ENCODE results near the gene FGF18.

Gene FGF18

DNA sequence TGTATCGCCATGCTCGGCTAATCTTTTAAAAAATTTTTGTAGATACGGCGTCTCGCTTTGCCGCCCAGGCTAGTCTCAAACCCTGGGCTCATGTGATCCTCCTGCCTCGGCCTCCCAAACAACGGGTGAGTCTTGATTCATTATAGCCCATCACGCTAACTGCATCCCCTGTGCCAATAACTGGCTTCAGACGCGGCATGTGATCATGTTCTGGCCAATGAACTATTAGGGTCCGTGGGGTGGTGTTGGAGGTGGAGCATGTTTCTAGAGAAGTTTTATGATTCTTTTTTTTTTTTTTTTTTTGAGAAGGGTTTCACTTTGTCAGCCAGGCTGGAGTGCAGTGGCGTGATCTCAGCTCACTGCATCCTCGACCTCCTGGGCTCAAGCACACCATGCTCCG is 51.0 kb downstream of the FGF18 start:
- no peaks in the 10 kb centered on the region for H3K79me2 ChIP-seq (ENCODE audit: insufficient read depth, low read length)

DNA sequence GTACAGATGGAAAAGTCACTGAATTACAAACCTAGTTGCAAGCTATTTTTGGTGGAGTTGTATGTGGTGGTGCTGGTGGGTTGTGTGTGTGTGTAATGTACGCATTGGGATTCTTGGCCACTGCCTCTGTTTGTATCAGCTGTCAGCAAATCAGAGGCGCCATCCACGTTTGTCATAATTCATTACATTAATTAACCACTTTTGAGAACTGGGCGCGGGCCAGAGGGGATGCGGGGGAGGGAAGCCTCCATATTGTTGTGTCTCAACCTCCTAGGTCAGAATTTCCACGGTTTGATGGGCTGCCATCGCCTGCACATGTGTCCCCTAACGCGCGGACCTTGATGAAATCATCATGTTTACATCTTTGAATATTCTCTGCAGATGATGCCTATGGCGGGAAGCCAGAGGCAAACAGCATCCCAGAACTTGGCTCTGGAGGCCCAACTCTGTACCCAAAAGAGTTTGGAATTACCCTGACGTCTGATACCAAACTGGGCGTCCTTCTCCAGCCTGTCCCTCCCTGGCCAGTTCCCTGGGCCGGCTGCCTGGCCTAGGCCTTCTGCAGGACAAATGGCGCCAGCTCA is 54.9 kb downstream of the FGF18 start:
- Histone ChIP-seq H3F3A (ENCODE audit: insufficient read depth, low read length) (no peaks in the 10 kb centered on the region), H3K27me3 (ENCODE audit: insufficient read depth, low read length) (no peaks in the 10 kb centered on the region), H3K9me2 (ENCODE audit: low read depth, low read length) (no peaks in the 10 kb centered on the region), H3K4me1 (ENCODE audit: insufficient read depth, low read length, severe bottlenecking) (no peaks in the 10 kb centered on the region), H4K20me1 (ENCODE audit: insufficient read depth, low read length) (no peaks in the 10 kb centered on the region), H3K9ac (ENCODE audit: low read length) (no peak overlapping the region), H3K4me2 (ENCODE audit: low read length) (no peak overlapping the region), H3K79me2 (ENCODE audit: insufficient read depth, low read length) (no peaks in the 10 kb centered on the region), H3K4me3 (ENCODE audit: low read depth, low read length, poor library complexity, severe bottlenecking) (no peak overlapping the region), H3K9me3 (ENCODE audit: low read length) (no peaks in the 10 kb centered on the region), H3K36me3 (ENCODE audit: insufficient read depth, low read length) (no peaks in the 10 kb centered on the region), H3K27ac (ENCODE audit: low read depth, low read length, poor library complexity, severe bottlenecking) (no peak overlapping the region), H2AFZ (ENCODE audit: low read length) (no peak overlapping the region)
- TF ChIP-seq EZH2 (IDR thresholded peaks at IDR 0.05; ENCODE audit: borderline replicate concordance, low read length) = no peak
- TF ChIP-seq, protein P1, sequence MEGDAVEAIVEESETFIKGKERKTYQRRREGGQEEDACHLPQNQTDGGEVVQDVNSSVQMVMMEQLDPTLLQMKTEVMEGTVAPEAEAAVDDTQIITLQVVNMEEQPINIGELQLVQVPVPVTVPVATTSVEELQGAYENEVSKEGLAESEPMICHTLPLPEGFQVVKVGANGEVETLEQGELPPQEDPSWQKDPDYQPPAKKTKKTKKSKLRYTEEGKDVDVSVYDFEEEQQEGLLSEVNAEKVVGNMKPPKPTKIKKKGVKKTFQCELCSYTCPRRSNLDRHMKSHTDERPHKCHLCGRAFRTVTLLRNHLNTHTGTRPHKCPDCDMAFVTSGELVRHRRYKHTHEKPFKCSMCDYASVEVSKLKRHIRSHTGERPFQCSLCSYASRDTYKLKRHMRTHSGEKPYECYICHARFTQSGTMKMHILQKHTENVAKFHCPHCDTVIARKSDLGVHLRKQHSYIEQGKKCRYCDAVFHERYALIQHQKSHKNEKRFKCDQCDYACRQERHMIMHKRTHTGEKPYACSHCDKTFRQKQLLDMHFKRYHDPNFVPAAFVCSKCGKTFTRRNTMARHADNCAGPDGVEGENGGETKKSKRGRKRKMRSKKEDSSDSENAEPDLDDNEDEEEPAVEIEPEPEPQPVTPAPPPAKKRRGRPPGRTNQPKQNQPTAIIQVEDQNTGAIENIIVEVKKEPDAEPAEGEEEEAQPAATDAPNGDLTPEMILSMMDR (IDR thresholded peaks at IDR 0.05; ENCODE audit: low read length) = no peak

More for the DNA sequence above, 51.0 kb downstream of the FGF18 start:
- H3K4me2 ChIP-seq (ENCODE audit: low read length) = no peak overlapping the region
- no peak overlapping the region for H2AFZ ChIP-seq (ENCODE audit: low read length)
- H3K36me3 ChIP-seq (ENCODE audit: insufficient read depth, low read length) = no peaks in the 10 kb centered on the region
- no peaks in the 10 kb centered on the region for H3K9me3 ChIP-seq (ENCODE audit: low read length)
- no peaks in the 10 kb centered on the region for H3K9me2 ChIP-seq (ENCODE audit: low read depth, low read length)
- H3K4me1 ChIP-seq (ENCODE audit: insufficient read depth, low read length, severe bottlenecking) = no peaks in the 10 kb centered on the region
- H4K20me1 ChIP-seq (ENCODE audit: insufficient read depth, low read length) = no peaks in the 10 kb centered on the region
- TF ChIP-seq, protein P1 (IDR thresholded peaks at IDR 0.05; ENCODE audit: low read length) = no peak
- TF ChIP-seq EZH2 (IDR thresholded peaks at IDR 0.05; ENCODE audit: borderline replicate concordance, low read length) = no peak
- H3F3A ChIP-seq (ENCODE audit: insufficient read depth, low read length) = no peaks in the 10 kb centered on the region
- no peak overlapping the region for H3K9ac ChIP-seq (ENCODE audit: low read length)
- no peak overlapping the region for H3K27ac ChIP-seq (ENCODE audit: low read depth, low read length, poor library complexity, severe bottlenecking)
- H3K27me3 ChIP-seq (ENCODE audit: insufficient read depth, low read length) = 0 out of 2 replicates have a peak, but pooled peaks cover 6% of the 10 kb centered on the region
- no peak overlapping the region for H3K4me3 ChIP-seq (ENCODE audit: low read depth, low read length, poor library complexity, severe bottlenecking)

DNA sequence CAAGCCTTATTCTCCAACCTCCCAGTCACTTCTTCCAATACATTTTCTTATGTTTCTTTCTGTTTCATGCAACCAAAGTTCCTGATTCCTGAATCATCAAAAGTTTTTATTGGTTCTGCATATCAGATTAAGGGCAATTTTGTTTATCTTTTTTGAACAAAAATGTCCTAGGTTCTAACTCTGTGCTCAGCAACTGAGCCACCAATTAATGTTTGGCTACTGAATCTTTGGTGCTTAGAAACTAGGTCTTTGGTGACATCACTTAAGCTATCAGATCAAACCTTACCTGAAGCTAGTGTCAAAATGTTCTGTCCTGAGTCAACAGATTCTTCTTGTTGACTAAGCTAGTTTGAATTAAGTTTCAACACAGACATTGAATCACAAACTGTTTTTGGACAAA is 56.1 kb downstream of the FGF18 start:
- Histone ChIP-seq H3K4me1 (ENCODE audit: insufficient read depth, low read length, severe bottlenecking) (no peaks in the 10 kb centered on the region), H3K9ac (ENCODE audit: low read length) (no peak overlapping the region), H3K4me2 (ENCODE audit: low read length) (no peak overlapping the region), H3K79me2 (ENCODE audit: insufficient read depth, low read length) (no peaks in the 10 kb centered on the region), H3K9me3 (ENCODE audit: low read length) (no peaks in the 10 kb centered on the region), H4K20me1 (ENCODE audit: insufficient read depth, low read length) (no peaks in the 10 kb centered on the region), H2AFZ (ENCODE audit: low read length) (no peak overlapping the region), H3F3A (ENCODE audit: insufficient read depth, low read length) (no peaks in the 10 kb centered on the region), H3K4me3 (ENCODE audit: low read depth, low read length, poor library complexity, severe bottlenecking) (no peak overlapping the region), H3K27me3 (ENCODE audit: insufficient read depth, low read length) (no peaks in the 10 kb centered on the region), H3K36me3 (ENCODE audit: insufficient read depth, low read length) (no peaks in the 10 kb centered on the region), H3K27ac (ENCODE audit: low read depth, low read length, poor library complexity, severe bottlenecking) (no peak overlapping the region), H3K9me2 (ENCODE audit: low read depth, low read length) (no peaks in the 10 kb centered on the region)
- TF ChIP-seq EZH2 (IDR thresholded peaks at IDR 0.05; ENCODE audit: borderline replicate concordance, low read length) = no peak
- TF ChIP-seq, protein P1 (IDR thresholded peaks at IDR 0.05; ENCODE audit: low read length) = no peak

All from OCI-LY1 (cell line).